NCI-H2196 treated with DMSO at 0.1 percent for 48 hours (cell line): ENCODE measurements around the gene AP1G2.
"Not testable (repeated sequence)": the region's sequence is repeated elsewhere in the genome, so short reads cannot be mapped to it uniquely, and the experiment has no call there.

ENCODE experiments used
- DNase-seq: peaks from one replicate; lab custom pipeline; 2025; ENCODE audit not compliant: unreplicated experiment; lab: John Stamatoyannopoulos, UW

Gene AP1G2, protein sequence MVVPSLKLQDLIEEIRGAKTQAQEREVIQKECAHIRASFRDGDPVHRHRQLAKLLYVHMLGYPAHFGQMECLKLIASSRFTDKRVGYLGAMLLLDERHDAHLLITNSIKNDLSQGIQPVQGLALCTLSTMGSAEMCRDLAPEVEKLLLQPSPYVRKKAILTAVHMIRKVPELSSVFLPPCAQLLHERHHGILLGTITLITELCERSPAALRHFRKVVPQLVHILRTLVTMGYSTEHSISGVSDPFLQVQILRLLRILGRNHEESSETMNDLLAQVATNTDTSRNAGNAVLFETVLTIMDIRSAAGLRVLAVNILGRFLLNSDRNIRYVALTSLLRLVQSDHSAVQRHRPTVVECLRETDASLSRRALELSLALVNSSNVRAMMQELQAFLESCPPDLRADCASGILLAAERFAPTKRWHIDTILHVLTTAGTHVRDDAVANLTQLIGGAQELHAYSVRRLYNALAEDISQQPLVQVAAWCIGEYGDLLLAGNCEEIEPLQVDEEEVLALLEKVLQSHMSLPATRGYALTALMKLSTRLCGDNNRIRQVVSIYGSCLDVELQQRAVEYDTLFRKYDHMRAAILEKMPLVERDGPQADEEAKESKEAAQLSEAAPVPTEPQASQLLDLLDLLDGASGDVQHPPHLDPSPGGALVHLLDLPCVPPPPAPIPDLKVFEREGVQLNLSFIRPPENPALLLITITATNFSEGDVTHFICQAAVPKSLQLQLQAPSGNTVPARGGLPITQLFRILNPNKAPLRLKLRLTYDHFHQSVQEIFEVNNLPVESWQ

DNA sequence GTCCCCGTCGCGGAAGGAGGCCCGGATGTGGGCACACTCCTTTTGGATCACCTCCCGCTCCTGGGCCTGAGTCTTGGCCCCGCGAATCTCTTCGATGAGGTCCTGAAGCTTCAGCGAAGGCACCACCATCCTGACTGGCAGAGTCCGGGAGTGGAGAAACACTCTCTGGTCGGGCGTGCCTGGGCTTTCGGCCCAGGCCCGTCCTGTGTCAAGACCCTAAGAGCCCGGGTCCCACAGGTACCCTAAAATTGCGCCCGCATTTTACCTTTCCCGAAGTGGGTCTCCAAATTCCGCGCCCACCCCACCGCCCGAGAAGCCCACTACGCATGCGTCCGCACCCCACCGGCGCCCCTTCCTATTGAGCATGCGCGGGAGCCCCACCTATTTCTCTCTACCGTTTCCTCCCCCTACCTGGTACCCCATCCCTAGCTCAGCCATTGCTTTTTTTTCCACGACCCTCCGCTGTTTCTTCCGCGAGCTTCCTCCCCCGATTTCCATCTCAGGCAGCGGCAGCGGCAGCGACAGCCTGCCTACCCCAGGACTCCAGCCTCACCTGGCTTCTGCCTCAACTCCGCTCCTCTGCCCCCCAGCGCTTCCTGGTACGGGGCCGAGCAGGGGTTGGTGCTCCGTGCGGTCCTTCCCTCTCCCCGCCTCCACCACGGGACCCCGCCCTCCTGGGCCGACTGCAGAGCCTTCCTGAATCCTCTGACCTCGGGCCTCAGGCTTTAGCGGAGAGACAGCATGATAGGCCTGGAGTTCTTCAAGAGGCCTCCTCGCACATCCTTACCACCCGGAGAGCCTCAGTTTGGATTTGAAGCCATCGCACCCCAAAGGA, at the start of gene AP1G2:
Gene AP1G2, minus strand, starts transcription at position 606 of the 835 bp plus-strand sequence. Its CDS starts 477 bp downstream, at position 129.
- DNase-seq, result peak; percentile 80

DNA sequence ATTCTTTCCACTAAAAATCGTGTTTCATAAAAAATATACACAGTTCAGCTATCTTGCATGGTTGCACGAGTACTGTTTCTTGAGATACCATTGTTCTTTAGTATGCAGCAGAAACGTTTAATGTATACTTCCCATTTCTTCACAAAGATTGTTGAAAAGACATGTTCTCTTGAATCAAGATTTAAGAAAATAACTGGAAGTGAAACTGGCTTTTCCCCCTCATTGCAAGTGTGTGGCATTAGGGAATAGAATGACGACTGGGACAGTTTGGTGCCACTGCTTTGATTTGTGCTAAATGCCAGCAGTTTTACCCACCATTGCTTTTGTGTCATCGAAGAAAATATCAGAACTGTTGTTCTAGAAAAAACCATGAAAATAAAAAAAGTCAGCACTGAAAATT, 48.3 kb upstream of the AP1G2 start:
- DNase-seq, result no peak

DNA sequence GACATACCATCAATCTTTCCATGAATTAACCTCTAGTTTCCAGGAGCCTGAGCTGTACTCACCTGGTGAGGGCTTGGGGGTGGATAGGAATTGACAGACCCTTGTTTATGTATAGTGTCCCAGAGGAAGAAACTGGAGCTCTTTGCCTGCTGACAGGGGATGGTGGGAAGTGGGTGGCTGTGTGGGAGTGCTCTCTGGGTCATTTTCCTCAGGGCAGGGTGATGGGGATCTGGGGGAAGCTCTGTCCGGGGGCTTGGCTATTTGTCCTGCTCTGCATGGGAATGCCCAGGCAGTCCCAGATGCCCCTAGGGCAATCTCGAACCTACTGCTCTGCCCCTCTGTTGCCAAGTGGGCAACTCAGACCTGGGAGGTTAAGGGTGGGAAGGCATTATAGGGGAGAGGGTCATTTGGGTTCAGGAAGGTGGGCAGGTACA, 46.8 kb upstream of the AP1G2 start:
- DNase-seq, result no peak

DNA sequence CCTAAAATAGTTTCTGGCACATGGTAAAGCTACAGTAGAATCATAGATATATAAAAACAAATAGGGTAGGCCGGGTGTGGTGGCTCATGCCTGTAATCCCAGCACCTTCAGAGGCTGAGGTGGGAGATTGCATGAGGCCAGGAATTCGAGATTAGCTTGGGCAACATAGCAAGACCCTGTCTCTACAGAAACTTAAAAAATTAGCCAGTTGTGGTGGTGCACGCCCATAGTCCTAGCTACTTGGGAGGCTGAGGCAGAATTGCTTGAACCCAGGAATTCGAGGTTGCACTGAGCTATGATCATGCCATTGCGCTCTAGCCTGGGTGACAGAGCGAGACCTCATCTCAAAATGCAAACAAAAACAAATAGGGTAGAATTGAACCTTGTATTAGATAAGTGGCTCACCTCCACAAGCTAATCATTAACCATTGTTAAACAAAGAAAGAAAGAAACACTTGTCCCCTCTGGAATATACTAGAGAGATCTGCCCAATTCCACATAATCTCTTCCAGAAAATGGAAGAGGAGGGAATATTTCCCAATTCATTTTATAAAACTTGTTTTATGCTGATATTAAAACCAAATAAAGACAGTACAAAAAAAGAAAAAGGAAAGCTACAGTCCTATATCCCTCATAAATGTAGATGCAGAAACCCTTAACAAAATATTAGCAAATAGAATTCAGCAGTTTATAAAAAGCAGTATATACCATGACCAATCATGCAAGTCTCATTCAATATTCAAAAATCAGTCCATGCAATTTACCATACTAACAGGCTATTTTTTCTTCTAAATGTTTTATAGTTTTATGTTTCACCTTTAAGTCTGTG, 45.9 kb upstream of the AP1G2 start:
- DNase-seq, result no peak

DNA sequence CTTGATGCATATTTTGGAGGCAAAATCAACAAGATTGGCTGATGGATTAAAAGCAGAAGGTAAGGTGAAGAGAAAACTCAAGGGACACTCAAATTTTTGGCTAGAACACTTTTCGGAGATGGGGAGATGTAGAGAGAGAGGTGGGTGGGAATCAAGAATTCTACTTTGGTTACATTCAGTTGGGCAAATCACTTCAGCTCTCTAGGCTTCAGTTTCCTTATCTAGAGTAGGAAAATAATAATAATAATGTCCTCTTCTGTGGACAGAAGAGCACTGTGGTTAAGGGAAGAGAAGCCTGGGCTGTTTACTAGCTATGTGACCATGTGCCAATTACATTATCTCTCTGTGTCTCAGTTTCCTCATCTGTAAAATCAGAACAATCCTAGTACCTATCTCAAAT, 45.2 kb upstream of the AP1G2 start:
- DNase-seq, result no peak

DNA sequence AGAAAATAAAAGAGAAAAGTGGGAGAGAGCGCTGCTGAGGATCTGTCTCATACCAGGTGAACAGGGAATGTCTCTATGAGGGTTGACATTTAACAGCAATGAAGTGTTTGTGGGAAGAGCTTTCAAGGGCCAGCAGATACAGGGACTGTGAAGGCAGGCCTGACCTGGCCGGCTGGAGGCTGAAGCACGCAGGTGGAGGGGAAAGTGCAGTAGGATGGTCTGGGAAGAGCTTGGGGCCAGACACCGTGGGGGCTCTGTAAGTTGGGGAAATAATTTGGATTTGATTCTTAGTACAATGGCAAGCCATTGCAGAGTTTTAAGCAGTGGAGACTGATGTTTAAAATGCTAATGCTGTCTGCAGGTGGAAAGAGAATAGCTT, 44.8 kb upstream of the AP1G2 start:
- no peak for DNase-seq

DNA sequence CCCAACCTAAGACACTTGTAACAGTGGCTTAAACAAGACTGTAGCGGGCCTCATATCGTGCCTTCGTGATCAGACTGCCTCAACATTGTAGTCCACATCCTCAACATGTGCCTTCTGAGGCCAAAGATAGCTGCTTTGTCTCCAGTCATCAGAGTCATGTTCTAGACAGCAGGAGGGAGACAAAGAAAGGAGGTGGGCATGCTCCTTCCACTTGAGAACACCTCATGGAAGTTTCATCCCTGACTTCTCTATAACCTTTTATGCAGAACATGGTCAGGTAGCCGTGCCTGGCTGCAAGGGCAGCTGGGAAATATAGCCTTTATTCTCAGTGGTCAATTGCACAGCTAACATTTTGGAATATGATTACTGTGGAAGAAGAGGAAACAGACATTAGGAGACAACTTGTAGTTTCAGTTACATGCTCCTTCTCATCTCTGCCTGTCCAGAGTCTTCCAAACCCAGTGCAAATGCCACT, 43.3 kb upstream of the AP1G2 start:
- DNase-seq, result no peak

DNA sequence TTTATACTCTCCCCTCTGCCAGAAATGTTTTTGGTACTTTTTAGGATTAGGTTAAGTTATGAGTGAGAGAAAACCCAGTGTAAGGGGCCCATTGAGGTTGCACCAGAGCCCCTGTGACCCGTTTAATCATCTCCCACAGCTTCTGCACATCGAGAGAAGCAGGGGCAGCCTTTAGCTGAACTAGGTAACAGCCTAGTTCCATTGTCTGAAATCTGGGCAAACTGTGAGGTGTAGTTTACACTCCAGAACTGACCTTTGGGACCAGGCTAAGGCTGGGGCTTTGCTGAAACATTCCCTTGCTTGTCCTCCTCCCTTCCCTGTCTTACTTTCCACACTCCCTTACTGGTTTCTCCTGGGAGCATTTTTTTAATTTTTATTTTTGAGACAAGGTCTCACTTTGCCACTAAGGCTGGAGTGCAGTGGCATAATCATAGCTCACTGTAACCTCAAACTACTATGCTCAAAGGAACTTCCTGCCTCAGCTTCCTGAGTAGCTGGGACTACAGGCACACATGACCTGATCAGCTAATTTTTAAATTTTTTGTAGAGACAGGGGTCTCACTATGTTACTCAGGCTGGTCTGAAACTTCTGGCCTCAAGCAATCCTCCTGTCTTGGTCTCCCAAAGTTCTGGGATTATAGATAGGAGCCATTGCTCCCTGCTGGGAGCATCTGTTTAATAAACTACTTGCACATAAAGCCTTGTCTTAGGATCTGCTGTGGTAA, 42.7 kb upstream of the AP1G2 start:
- DNase-seq, result no peak

DNA sequence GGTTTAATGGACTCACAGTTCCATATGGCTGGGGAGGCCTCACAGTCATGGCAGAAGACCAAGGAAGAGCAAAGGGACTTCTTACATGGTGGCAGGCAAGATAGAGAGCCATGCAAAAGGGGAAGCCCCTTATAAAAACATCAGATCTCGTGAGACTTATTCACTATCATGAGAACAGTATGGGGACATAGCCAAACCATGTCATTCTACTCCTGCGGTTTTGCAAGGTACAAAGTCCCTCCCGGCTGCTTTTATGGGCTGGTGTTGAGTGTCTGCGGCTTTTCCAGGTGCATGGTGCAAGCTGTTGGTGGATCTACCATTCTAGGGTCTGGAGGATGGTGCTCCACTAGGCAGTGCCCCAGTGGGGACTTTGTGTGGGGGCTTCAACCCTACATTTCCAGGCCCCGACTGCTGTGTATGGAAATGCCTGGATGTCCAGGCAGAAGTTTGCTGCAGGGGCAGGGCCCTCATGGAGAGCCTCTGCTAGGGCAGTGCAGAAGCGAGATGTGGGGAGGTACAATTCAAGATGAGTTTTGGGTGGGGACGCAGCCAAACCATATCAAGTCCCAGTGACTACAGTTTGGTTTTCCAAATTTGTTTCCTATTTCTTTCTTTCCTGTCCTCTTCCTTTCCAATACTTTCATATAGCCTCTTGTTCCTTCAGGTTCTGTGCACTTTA, 42.0 kb upstream of the AP1G2 start:
- not testable (repeated sequence) for DNase-seq

DNA sequence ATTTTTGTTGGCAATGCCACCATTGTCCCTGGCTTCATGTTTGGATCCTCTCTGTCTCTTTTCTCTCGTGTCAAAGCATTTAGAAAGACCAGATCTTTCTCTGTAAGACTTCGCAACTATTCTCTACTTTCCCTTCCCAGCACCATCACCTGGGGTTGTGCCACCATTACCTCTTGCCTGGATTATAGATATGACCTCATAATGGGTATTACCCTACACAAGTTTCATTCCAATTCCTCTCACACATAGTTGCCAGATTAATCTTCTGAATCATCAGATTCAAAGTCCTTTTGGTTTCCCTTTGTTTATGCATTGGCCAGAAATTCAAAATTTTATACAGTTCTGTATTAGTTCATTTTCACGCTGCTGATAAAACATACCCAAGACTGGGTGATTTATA, 41.4 kb upstream of the AP1G2 start:
- DNase-seq, result no peak

DNA sequence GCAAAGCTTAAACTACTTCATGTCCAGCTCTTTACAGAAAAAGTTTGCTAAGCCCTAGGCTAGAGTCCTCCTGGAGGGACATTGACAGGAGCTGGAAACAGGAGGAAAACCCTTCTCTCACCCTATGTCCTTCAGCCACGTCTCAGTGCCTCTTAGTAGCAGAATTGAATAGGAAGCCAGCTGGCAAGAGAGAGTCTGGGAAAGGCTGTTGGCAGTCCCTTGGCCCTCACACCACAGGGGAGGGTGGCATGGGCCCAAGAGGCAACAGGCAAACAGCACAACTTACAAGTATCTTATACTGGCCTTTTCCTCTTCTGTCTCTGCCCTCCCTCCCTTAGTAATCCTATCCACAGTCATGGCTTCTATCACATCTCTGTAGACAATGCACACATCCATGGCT, 40.9 kb upstream of the AP1G2 start:
- DNase-seq, result peak; percentile 32

DNA sequence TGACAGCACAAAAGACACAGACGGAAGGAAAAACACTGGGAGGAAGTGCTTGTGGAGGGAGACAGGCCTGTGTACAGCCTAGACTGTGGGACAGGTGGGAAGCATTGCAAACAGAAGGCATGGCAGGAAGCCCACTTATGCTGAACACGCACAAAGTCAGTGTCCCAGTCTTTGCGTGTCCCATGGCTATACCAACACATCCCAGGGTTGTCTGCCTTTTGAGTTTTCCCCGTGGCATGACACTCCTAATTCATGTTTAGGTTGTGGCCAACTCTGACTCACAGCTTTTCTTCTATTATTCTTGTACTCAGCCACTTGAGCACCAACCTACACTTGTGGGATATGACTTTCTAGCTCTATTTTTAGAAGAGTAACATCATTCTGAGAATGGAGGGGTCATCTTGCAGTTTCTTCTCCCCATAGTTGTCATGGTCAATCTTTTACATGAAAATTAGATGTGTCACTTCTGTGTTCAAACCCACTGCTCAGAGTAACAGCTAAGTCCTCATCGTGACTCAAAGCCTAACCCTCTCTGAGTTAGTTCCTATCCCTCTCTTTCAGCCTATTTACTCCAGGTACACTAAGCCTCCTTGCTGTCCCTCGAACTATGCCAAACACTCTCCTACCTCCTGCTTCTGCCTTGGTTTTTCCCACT, 38.5 kb upstream of the AP1G2 start:
- no peak for DNase-seq

DNA sequence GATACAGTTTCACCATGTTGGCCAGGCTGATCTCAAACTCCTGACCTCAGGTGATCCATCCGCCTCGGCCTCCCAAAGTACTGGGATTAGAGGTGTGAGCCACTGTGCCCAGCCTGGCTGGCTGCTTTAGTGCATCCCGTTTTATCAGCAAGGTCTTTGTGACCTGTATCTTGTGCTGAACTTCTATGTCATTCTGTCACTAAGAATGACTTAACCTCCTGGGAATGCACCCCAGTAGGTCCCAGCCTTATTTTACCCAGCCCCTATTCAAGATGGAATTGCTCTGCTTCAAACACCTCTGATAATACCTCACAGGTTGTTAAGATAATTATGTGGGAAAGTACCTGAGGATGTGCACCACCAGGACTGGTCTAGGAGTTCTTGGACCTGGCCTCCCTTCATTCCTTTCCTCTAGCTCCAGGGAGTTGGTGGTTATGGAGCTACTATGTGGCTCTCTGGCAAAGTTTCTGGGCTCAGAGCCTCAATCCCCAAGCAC, 37.1 kb upstream of the AP1G2 start:
- no peak for DNase-seq

DNA sequence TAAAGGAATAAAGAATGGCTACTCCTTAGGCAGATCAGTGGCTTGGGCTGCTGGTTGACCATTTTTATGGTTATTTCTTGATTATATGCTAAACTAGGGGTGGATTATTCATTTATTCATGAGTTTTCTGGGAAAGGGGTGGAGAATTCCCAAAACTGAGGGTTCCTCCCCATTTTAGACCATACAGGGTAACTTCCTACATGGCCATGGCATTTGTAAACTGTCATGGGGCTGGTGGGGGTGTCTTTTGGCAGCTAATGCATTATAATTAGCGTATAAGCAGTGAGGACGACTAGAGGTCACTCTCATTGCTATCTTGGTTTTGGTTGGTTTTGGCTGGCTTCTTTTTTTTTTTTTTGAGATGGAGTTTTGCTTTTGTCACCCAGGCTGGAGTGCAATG, 36.6 kb upstream of the AP1G2 start:
- DNase-seq, result no peak

DNA sequence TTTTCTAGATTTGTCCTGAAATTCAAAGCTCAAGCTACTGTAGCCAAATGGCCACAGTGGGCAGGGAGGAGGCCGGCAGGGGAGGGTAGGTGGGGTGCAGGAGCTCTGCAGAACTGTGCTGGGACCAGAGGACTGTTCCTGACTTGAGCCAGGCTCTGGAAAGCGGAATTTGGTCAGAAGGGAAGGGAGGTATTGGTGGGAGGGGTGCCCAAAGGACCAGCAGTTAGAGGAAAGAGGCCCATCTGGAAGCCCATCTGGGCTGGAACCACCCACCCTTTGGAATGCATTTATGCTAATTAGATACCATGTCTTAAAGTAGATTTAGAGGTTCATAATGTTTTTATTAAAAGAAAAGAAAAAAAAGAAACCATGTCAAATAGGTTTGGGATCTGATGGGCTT, 35.5 kb upstream of the AP1G2 start:
- DNase-seq, result no peak

DNA sequence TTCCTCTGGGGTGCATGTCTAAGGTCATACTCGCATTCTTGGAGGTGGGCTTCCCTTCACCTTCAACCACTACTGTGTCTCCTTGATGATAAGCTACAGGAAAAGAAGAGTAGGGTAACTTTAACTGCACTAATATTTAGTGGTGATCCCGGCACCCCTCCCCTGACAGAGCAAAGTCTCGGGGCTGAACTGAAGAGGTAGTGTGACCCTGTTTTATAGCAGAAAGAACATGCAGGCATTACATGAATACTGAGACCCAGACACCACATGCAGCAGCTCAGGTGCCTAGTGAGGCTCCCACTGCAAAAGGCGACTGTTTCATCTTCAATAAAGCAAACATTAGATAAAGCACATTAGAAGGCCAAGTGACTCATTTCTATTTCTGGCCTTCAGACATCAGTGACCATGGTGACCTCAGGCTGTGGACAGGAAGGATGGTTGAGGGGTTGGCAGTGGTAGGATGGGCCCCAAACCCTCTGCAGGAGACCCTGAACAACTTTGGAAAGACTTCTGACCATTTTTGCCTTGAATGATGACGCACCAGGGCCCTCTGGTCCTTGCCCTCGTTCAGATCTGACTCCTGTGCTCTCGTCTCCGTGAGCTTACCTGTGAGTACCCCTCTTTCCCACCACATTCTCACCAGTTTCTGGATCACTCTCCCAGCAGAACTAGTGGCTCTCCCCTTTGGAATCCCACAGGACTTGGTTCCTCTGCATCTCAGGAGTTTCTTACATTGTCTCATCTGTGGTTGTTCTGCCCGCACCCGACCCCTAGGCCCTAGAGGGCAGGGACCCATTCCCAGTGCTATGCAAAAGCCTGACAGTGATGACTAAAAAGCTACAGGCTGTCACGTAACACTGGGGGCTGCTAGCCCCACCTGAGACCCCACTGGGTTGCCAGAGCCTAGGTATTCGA, 34.8 kb upstream of the AP1G2 start:
- DNase-seq, result no peak

DNA sequence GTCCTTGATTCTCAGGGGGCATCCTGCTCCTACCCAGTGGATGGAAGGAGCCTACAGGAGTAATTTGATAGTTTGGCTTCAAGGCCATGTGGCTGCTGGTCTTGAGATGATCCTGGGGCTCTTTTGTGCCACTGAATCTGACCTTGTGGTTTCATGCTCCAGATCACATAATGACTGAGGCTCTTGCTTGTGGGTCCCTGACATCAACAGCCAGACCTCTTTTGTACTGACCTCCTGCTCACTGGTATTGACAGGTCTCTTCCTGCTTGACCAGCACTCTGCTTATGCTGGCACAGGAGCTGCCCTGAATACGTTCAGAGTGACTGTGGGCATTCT, 34.2 kb upstream of the AP1G2 start:
- no peak for DNase-seq

DNA sequence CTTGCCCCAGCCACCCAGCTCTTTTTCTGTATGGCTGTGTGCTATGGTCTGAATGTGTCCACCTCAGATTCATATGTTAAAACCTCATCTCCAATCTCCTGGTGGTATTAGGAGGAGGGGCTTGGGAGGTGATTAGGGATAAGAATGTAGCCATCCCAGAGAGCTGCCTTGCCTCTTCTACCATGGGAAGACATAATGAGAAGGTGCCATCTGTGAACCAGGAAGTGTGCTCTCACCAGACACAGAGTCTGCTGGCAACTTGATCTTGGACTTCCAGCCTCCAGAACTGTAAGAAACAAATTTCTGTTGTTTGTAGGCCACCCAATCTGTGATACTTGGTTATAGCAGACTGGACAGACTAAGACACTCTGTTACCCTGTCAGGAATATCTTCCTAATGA, 33.8 kb upstream of the AP1G2 start:
- no peak for DNase-seq
